Suprapubic skin (tissue), 4 donors: ENCODE measurements around the gene SPTLC3.

Experiments
- EP300 ChIP-seq: sonication (generic); formaldehyde crosslinking; IDR thresholded peaks from one replicate; pipeline ENCODE4 v1.6.1; 2017; ENCODE audit warnings: antibody characterized with exemption
- POLR2AphosphoS5 ChIP-seq, 3 donors: sonication (generic); formaldehyde crosslinking; IDR thresholded peaks; one replicate each; pipeline ENCODE4 v1.6.1; 2017; ENCODE audit warnings: antibody characterized with exemption in 3 of 3
- TF ChIP-seq, protein P1 (sequence below), 2 donors: fragments of 200-600 bp in 1 of 2; fragments of 450-650 bp in 1 of 2; sonication (generic) in 1 of 2; IDR thresholded peaks; one replicate each; pipeline ENCODE4 v1.5.1; 2016 to 2019; ENCODE audit warnings: antibody characterized with exemption in 2 of 2, mild to moderate bottlenecking in 1 of 2, moderate library complexity in 1 of 2

DNA sequence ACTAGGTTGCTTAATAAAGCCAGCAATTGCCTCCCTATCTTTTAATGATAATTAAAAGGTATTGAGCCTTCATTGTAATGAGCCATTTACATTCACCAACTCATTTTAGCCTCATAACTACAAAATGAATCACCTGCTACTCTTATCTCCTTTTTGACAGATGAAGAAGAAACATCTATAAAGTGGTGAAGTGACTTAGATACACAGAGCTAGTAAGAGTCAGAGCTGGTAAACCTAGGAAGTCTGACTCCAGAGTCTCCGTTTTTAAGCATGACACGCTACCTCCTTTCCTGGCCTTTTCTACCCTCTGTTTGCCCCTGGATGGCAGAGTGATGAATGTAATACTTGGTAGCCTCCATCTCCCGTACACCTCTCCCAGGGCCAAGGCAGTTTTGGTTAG lies 93.5 kb downstream of the SPTLC3 start:
- TF ChIP-seq, protein P1, sequence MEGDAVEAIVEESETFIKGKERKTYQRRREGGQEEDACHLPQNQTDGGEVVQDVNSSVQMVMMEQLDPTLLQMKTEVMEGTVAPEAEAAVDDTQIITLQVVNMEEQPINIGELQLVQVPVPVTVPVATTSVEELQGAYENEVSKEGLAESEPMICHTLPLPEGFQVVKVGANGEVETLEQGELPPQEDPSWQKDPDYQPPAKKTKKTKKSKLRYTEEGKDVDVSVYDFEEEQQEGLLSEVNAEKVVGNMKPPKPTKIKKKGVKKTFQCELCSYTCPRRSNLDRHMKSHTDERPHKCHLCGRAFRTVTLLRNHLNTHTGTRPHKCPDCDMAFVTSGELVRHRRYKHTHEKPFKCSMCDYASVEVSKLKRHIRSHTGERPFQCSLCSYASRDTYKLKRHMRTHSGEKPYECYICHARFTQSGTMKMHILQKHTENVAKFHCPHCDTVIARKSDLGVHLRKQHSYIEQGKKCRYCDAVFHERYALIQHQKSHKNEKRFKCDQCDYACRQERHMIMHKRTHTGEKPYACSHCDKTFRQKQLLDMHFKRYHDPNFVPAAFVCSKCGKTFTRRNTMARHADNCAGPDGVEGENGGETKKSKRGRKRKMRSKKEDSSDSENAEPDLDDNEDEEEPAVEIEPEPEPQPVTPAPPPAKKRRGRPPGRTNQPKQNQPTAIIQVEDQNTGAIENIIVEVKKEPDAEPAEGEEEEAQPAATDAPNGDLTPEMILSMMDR (IDR thresholded peaks at IDR 0.05) = no peak
- TF ChIP-seq EP300 (no peak), POLR2AphosphoS5 (IDR thresholded peaks at IDR 0.05) (no peak)
